GM23248 (cell line): ENCODE results near the gene SYT2. TPM values are rescaled to one million over a fixed set of nuclear protein-coding genes. Genes with fewer than 3 reads are reported as not detected.

ENCODE experiments used
- DNase-seq: peaks from one replicate; pipeline ENCODE4 v3.0.0-alpha.2; 2015
- H2AFZ ChIP-seq: fragments of 200-600 bp; sonication (generic); 2 replicates; pipeline ENCODE4 v1.6.1; 2016; ENCODE audit warnings: antibody characterized with exemption
- H3F3A ChIP-seq: fragments of 200-600 bp; sonication (generic); 2 replicates; pipeline ENCODE4 v1.6.1; 2016; ENCODE audit warnings: mild to moderate bottlenecking, antibody characterized with exemption, mixed run types; ENCODE audit not compliant: insufficient read depth
- H3K27ac ChIP-seq: fragments of 200-600 bp; sonication (generic); 2 replicates; pipeline ENCODE4 v1.5.1; 2016; ENCODE audit warnings: mild to moderate bottlenecking
- H3K27me3 ChIP-seq: fragments of 200-600 bp; sonication (generic); replicated peaks from 2 replicates; pipeline ENCODE4 v1.6.1; 2016; ENCODE audit warnings: mild to moderate bottlenecking; ENCODE audit not compliant: insufficient read depth
- H3K36me3 ChIP-seq: fragments of 200-600 bp; sonication (generic); 2 replicates; pipeline ENCODE4 v1.6.1; 2016; ENCODE audit warnings: low read depth, mild to moderate bottlenecking
- H3K4me1 ChIP-seq: fragments of 200-600 bp; sonication (generic); 2 replicates; pipeline ENCODE4 v1.6.1; 2016; ENCODE audit warnings: mild to moderate bottlenecking; ENCODE audit not compliant: insufficient read depth
- H3K4me2 ChIP-seq: fragments of 200-600 bp; sonication (generic); one replicate; pipeline ENCODE4 v1.6.1; 2016; ENCODE audit warnings: mild to moderate bottlenecking; ENCODE audit not compliant: unreplicated experiment
- H3K4me3 ChIP-seq: fragments of 200-600 bp; sonication (generic); 2 replicates; pipeline ENCODE4 v1.5.1; 2016; ENCODE audit warnings: mild to moderate bottlenecking
- H3K79me2 ChIP-seq: fragments of 200-600 bp; sonication (generic); 2 replicates; pipeline ENCODE4 v1.6.1; 2016; ENCODE audit warnings: mild to moderate bottlenecking; ENCODE audit not compliant: insufficient read depth
- H3K9ac ChIP-seq: fragments of 200-600 bp; sonication (generic); 2 replicates; pipeline ENCODE4 v1.6.1; 2016; ENCODE audit warnings: mild to moderate bottlenecking
- H3K9me2 ChIP-seq: fragments of 200-600 bp; sonication (generic); 2 replicates; pipeline ENCODE4 v1.6.1; 2016; ENCODE audit warnings: mixed run types, mild to moderate bottlenecking, moderate library complexity; ENCODE audit not compliant: insufficient read depth
- H3K9me3 ChIP-seq: fragments of 200-600 bp; sonication (generic); one replicate; pipeline ENCODE4 v1.6.1; 2017; ENCODE audit warnings: low read depth
- H4K20me1 ChIP-seq: fragments of 200-600 bp; sonication (generic); 2 replicates; pipeline ENCODE4 v1.6.0; 2016; ENCODE audit not compliant: insufficient read depth
- EZH2 ChIP-seq: fragments of 200-600 bp; sonication (generic); IDR thresholded peaks from 2 replicates; pipeline ENCODE4 v1.6.1; 2018; ENCODE audit warnings: antibody characterized with exemption, mild to moderate bottlenecking; ENCODE audit not compliant: insufficient read depth, poor library complexity, severe bottlenecking
- EZH2phosphoT487 ChIP-seq: fragments of 200-600 bp; sonication (generic); IDR thresholded peaks from 2 replicates; pipeline ENCODE4 v1.6.1; 2018; ENCODE audit warnings: antibody characterized with exemption, moderate library complexity, mild to moderate bottlenecking, low read depth; ENCODE audit not compliant: insufficient read depth
- WGBS, 2 experiments: methylation state at CpG; one replicate each; pipeline ENCODE4 v1.1.6; 2015 to 2017; ENCODE audit warnings: low lambda C conversion rate in 2 of 2, low coverage in 1 of 2; ENCODE audit errors: missing lambda C conversion rate in 2 of 2; 5-methylcytosine and 5-hydroxymethylcytosine counted together
- in situ Hi-C: fragments of 300-500 bp; cut with MboI; formaldehyde crosslinking; loops from 2 replicates; pipeline ENCODE4 v1.15.0; 2020
- polyA plus RNA-seq: library from polyadenylated mRNA; unstranded; fragments of >200 nt; fragmentation: Nextera tagmentation; extraction: Ambion mirVana; gene quantifications from 2 replicates; pipeline ENCODE4 v1.2.1, GENCODE V29; 2016
- total RNA-seq: library from RNA; depleted of rRNA; stranded (reverse); fragments of >200 nt; shearing (Covaris generic); gene quantifications from 2 replicates; pipeline ENCODE4 v1.2.3, GENCODE V29; 2014

The SYT2 gene
- total and polyA plus RNA-seq, 2 experiments from 2014 or later: 0.05 TPM; not detected in 1

DNA sequence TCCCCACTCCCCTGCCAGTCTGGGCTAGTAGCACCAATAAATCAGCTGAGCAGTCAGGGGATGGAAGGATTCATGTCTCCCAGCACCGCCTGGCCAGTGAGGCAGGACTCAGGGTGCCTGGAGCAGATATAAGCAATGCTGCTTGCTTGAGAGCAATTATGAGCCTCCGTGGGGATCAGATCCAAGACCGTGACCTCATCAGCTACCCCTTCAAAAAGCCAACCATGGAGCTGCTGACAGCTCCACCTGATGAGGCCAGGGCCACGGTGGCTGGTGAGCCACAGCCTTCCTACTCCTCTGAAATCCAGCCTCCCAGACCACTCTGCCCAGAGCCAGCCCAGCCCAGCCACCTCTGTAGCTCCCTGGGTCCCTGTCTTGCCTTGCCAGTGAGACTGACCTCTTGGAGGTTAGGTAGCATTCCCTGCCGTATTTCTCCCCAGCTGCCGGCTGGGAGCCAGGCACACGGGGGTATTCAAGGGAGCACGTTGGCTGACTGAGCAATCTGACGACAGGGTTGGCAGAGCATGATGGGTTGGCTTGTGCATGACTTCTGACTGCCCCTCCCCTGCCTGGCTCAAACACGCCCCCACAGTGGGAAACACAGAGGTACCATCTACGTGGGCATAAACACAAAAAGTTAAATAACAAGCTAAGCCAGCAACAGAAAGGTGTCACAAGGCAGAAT is 28.4 kb downstream of the SYT2 start:
- no peak for DNase-seq
- no peak overlapping the region for H3K9ac ChIP-seq
- no peaks in the 10 kb centered on the region for H3K9me3 ChIP-seq
- H3K27ac ChIP-seq: no peak overlapping the region
- no peak overlapping the region for H3K4me3 ChIP-seq
- no peaks in the 10 kb centered on the region for H4K20me1 ChIP-seq
- WGBS, 2 experiments: 29 to 36% methylated on average over 11 of the region's 11 CpGs
- H3K4me2 ChIP-seq: no peak overlapping the region
- H2AFZ ChIP-seq: no peak overlapping the region
- TF ChIP-seq EZH2phosphoT487 (no peak), EZH2 (no peak)
- no peaks in the 10 kb centered on the region for H3K9me2 ChIP-seq
- peaks cover 28% of the 10 kb centered on the region for H3K27me3 ChIP-seq
- H3K36me3 ChIP-seq: no peaks in the 10 kb centered on the region
- H3K79me2 ChIP-seq: no peaks in the 10 kb centered on the region
- in situ Hi-C loops: no loop called here
- no peaks in the 10 kb centered on the region for H3K4me1 ChIP-seq
- no peaks in the 10 kb centered on the region for H3F3A ChIP-seq

DNA sequence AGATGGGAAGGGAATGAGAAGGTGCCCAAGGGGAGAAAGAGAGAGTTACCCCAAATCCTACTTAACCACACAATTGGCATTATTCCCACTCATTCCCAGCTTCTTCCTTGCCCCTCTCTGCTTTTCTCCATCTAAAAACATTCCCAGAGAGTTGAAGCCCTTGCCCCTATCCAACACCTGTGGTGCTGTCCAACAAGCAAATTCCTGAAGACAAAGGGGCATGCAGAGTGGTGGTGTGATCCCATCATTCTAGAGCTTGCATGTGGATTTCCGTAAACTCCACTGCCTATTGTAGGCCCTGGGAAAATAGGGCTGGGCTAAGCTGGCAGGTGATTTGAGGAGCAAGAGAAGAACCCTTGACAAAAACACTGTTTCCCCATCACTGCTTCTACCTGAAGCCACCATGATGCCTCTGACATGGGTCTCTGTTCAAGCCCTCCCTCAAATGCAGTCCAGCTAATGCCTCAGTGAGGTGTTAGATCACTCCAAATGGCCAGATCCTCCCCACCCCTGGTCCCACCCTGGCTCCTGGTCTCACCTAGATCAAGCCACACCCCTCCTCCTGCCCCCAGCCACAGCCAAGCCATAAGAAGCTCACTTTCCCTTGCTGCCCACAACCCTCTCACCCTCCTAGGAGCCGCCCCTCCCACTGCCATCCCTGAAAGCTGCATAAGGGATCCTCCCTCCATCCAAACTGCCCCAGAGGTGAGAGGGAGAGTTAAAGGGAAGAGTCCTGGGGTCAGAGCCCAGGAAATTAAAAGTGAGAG is 29.5 kb downstream of the SYT2 start:
- Histone ChIP-seq H4K20me1 (no peaks in the 10 kb centered on the region), H3K9me3 (no peaks in the 10 kb centered on the region), H3K4me1 (no peaks in the 10 kb centered on the region), H3K27me3 (peaks cover 27% of the 10 kb centered on the region), H3K9me2 (no peaks in the 10 kb centered on the region), H3K79me2 (no peaks in the 10 kb centered on the region), H3K9ac (no peak overlapping the region), H3K36me3 (no peaks in the 10 kb centered on the region), H3K4me2 (no peak overlapping the region), H2AFZ (no peak overlapping the region), H3K27ac (no peak overlapping the region), H3F3A (no peaks in the 10 kb centered on the region), H3K4me3 (no peak overlapping the region)
- no peak for TF ChIP-seq EZH2
- TF ChIP-seq EZH2phosphoT487: no peak
- WGBS, 2 experiments: 51% methylated on average over 2 of the region's 2 CpGs
- DNase-seq: no peak
- in situ Hi-C loops: no loop called here

DNA sequence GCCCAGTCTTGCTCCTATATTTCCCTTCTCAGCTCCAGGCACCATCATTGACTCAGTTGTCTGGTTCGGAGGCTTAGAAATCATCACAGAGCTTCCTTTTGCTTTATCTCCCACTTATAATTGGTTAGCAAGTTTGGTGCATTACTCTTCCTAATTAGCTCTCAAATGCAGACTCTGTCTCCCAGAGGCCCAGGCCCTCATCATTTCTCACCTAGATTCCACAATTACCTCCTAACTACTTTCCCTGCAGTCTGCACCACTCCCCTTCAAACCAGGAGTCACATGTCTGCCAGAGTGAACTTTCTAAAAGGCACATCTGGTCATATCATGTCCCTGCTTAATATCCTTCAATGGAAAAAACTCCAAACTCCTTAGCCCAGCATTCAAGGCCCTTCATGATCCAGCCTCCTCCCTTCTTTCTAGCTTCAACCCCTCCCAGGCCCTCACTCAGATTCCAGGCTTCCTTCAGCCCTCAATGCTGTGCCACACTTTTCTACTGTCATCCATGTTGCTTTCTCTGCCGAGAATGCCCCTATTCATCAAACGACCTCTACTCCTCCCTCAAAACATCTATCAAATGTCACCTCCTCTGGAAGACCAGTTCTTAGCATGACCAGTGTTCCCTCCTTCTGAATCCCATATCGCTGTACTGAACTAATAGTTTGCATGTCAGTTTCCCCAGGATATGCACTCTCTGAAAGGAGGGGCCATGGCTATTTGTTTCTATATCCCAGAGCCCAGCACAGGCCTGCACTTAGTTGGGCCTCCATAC is 30.7 kb downstream of the SYT2 start:
- no peak for DNase-seq
- Histone ChIP-seq H3K27ac (no peak overlapping the region), H2AFZ (no peak overlapping the region), H4K20me1 (no peaks in the 10 kb centered on the region), H3K9ac (no peak overlapping the region), H3K4me1 (no peaks in the 10 kb centered on the region), H3K27me3 (peaks cover 23% of the 10 kb centered on the region), H3K9me3 (no peaks in the 10 kb centered on the region), H3K36me3 (no peaks in the 10 kb centered on the region), H3K79me2 (no peaks in the 10 kb centered on the region), H3K4me2 (no peak overlapping the region), H3F3A (no peaks in the 10 kb centered on the region), H3K9me2 (no peaks in the 10 kb centered on the region), H3K4me3 (no peak overlapping the region)
- TF ChIP-seq EZH2phosphoT487 (no peak), EZH2 (no peak)
- 27 to 34% methylated on average over 4 of the region's 4 CpGs for WGBS, 2 experiments
- in situ Hi-C loops: no loop called here

DNA sequence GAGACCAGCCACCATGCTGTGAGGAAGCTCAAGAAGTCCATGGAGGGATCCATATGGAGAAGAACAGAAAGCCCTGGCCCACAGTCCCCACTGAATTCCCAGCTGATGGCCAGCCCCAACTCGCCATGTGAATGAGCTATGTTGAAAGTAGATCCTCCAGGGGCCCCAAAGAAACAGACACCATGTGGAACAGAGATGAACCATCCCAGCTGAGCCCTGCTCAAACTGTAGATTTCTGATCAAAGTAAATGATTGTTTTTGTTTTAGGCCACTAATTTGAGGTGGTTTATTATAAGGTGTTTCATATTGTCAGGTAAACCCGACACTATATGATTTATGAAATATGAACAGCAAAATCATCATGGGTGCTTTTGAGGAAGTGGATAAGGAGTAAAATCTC is 32.8 kb downstream of the SYT2 start:
- no peak for TF ChIP-seq EZH2
- no peak for TF ChIP-seq EZH2phosphoT487
- Histone ChIP-seq H2AFZ (no peak overlapping the region), H3K27me3 (peaks cover 24% of the 10 kb centered on the region), H4K20me1 (no peaks in the 10 kb centered on the region), H3K79me2 (no peaks in the 10 kb centered on the region), H3K9me2 (no peaks in the 10 kb centered on the region), H3K4me2 (no peak overlapping the region), H3K4me3 (no peak overlapping the region), H3K9ac (no peak overlapping the region), H3K36me3 (no peaks in the 10 kb centered on the region), H3K27ac (no peak overlapping the region), H3K9me3 (no peaks in the 10 kb centered on the region), H3F3A (no peaks in the 10 kb centered on the region), H3K4me1 (no peaks in the 10 kb centered on the region)
- 77 to 79% methylated on average over 2 of the region's 2 CpGs for WGBS, 2 experiments
- no peak for DNase-seq
- in situ Hi-C loops: no loop called here
